ENCODE results near the gene EDC4.
A peak's percentile ranks its signal among the peaks of the same experiment; 100 is the strongest.

Gene EDC4

DNA sequence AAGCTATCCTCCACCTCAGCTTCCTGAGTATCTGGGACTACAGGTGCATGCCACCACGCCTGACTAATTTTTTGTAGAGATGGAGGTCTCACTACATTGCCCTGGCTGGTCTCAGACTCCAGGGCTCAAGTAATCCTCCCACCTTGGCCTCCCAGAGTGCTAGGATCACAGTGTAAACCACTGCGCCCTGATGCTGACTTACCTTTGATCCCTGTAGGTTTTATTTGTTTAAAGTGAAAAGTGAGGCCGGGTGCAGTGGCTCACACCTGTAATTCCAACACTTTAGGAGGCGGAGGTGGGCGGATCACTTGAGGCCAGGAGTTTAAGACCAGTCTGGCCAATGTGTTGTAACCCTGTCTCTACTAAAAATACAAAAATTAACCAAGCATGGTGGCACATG is 28.9 kb downstream of the EDC4 start:
- no CpG with 5 or more reads among the region's 5 CpGs for WGBS, 2 donors (ENCODE audit: extremely low coverage in 2 of 2, insufficient read length in 2 of 2, insufficient replicate concordance in 1 of 2)
- no peak overlapping the region for H3K23ac ChIP-seq (ENCODE audit: low read depth, low read length, poor library complexity)

DNA sequence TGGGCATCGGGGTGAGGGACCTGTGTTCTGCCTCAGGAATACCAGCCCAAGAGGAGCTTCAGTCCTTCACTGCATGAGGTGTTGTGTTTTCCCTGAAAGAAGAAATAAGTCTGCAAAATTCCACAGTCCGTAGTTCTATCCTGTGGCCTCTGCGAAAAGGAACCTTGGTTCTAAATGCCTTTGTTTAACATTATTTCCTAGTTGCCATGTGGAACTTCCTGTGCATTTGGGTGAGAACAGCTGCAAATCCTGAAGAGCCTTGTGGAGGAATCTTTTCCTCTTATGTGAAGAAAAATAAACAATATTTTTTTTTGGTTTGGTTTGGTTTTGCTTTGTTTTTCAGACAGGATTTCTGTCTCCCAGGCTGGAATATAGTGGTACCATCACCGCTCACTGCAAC is 30.0 kb downstream of the EDC4 start:
- no peak overlapping the region for H3K4ac ChIP-seq (ENCODE audit: low read length)
- no peak overlapping the region for H2BK5ac ChIP-seq (ENCODE audit: low read length)
- no peaks in the 10 kb centered on the region for H3K4me1 ChIP-seq (ENCODE audit: control insufficient read depth in 2 of 2, insufficient read depth in 1 of 2, low read depth in 1 of 2, low read length in 2 of 2)
- H2BK15ac ChIP-seq (ENCODE audit: low read length): no peak overlapping the region
- no peak overlapping the region for H3K4me2 ChIP-seq (ENCODE audit: insufficient read depth, low read length, poor library complexity, severe bottlenecking)
- H3K4me3 ChIP-seq (ENCODE audit: low read length in 2 of 2): no peak overlapping the region
- no peak overlapping the region for H2BK120ac ChIP-seq (ENCODE audit: low read depth, low read length)
- H3K18ac ChIP-seq (ENCODE audit: low read length): no peak overlapping the region
- no peak overlapping the region for H3K14ac ChIP-seq (ENCODE audit: low read length)
- H3K27me3 ChIP-seq (ENCODE audit: control insufficient read depth in 3 of 3, insufficient read depth in 3 of 3, low read depth in 1 of 3, low read length in 3 of 3): no peaks in the 10 kb centered on the region
- no peak overlapping the region for H2AK5ac ChIP-seq (ENCODE audit: low read depth, low read length)
- no peak overlapping the region for H3K9ac ChIP-seq (ENCODE audit: low read depth, low read length, poor library complexity)
- no peak overlapping the region for H4K91ac ChIP-seq (ENCODE audit: low read depth, low read length, poor library complexity)
- no CpG with 5 or more reads among the region's 4 CpGs for WGBS, 2 donors (ENCODE audit: extremely low coverage in 2 of 2, insufficient read length in 2 of 2, insufficient replicate concordance in 1 of 2)
- H2BK12ac ChIP-seq (ENCODE audit: low read length): no peak overlapping the region
- no peak for DNase-seq (ENCODE audit: low spot score)
- H3K23ac ChIP-seq (ENCODE audit: low read depth, low read length, poor library complexity): no peak overlapping the region
- H3K79me1 ChIP-seq (ENCODE audit: low read depth, low read length): peaks cover 2% of the 10 kb centered on the region
- H3K9me3 ChIP-seq (replicated peaks in 1 of 2; ENCODE audit: control insufficient read depth in 2 of 2, insufficient read depth in 1 of 2, low read depth in 1 of 2, low read length in 2 of 2): no peaks in the 10 kb centered on the region
- H3K27ac ChIP-seq (replicated peaks; ENCODE audit: low read length): no peak overlapping the region
- no peak overlapping the region for H4K8ac ChIP-seq (ENCODE audit: low read depth, low read length)
- H2AFZ ChIP-seq (ENCODE audit: low read length): no peak overlapping the region
- peaks cover 3 to 19% of the 10 kb centered on the region in 2 donors for H3K36me3 ChIP-seq (replicated peaks in 1 of 2; ENCODE audit: control insufficient read depth in 2 of 2, insufficient read depth in 2 of 2, low read length in 2 of 2)

More for the DNA sequence above, 28.9 kb downstream of the EDC4 start:
- H3K4me1 ChIP-seq (ENCODE audit: control insufficient read depth in 2 of 2, insufficient read depth in 1 of 2, low read depth in 1 of 2, low read length in 2 of 2): no peaks in the 10 kb centered on the region
- H2AK5ac ChIP-seq (ENCODE audit: low read depth, low read length): no peak overlapping the region
- H2AFZ ChIP-seq (ENCODE audit: low read length): no peak overlapping the region
- no peak overlapping the region for H3K4me3 ChIP-seq (ENCODE audit: low read length in 2 of 2)
- H3K4ac ChIP-seq (ENCODE audit: low read length): no peak overlapping the region
- no peak overlapping the region for H4K8ac ChIP-seq (ENCODE audit: low read depth, low read length)
- no peak overlapping the region for H2BK12ac ChIP-seq (ENCODE audit: low read length)
- no peak overlapping the region for H3K14ac ChIP-seq (ENCODE audit: low read length)
- H3K36me3 ChIP-seq (replicated peaks in 1 of 2; ENCODE audit: control insufficient read depth in 2 of 2, insufficient read depth in 2 of 2, low read length in 2 of 2): peaks cover 3 to 19% of the 10 kb centered on the region in 2 donors
- H3K18ac ChIP-seq (ENCODE audit: low read length): no peak overlapping the region
- no peak overlapping the region for H4K91ac ChIP-seq (ENCODE audit: low read depth, low read length, poor library complexity)
- no peaks in the 10 kb centered on the region for H3K27me3 ChIP-seq (ENCODE audit: control insufficient read depth in 3 of 3, insufficient read depth in 3 of 3, low read depth in 1 of 3, low read length in 3 of 3)
- H2BK120ac ChIP-seq (ENCODE audit: low read depth, low read length): no peak overlapping the region
- no peak overlapping the region for H3K9ac ChIP-seq (ENCODE audit: low read depth, low read length, poor library complexity)
- no peak overlapping the region for H3K27ac ChIP-seq (replicated peaks; ENCODE audit: low read length)
- no peaks in the 10 kb centered on the region for H3K79me1 ChIP-seq (ENCODE audit: low read depth, low read length)
- no peak overlapping the region for H2BK15ac ChIP-seq (ENCODE audit: low read length)
- H3K4me2 ChIP-seq (ENCODE audit: insufficient read depth, low read length, poor library complexity, severe bottlenecking): no peak overlapping the region
- H3K9me3 ChIP-seq (replicated peaks in 1 of 2; ENCODE audit: control insufficient read depth in 2 of 2, insufficient read depth in 1 of 2, low read depth in 1 of 2, low read length in 2 of 2): no peaks in the 10 kb centered on the region
- H2BK5ac ChIP-seq (ENCODE audit: low read length): no peak overlapping the region
- no peak for DNase-seq (ENCODE audit: low spot score)

DNA sequence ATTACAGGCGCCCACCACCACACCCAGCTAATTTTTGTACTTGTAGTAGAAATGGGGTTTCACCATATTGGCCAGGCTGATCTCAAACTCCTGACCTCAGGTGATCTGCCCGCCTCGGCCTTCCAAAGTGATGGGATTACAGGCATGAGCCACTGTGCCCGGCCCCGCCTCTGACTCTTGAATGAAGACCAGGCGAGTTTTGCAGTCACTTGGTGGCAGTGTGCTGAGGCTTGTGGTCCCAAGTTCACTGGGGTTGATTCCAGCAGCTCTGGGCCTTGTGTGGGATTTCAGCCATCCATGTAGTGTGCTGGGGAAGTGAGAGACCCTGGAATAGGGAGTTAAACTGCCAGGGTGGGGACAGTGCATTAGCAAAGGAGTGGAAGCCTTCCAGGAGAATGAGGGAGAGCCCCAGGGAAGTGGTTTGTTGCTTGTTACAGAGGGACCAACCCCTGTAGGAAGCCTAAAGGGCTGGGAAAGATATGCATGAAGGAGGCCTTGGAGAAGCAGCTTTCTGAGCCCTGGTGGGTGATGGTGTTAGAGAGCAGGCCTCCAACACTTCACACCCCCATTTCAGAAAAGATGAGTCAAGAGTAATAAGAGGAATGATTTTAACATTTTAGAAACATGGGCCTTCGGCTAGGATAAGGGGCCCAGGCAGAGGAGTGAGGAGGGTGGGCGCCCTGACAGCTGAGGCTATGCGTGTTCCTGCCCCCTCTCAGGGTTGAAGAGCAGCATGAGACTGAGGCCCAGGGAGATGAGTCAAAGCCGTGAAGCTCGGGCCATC is 34.7 kb downstream of the EDC4 start:
- Histone ChIP-seq H2AK5ac (ENCODE audit: low read depth, low read length) (no peak overlapping the region), H2AFZ (ENCODE audit: low read length) (no peak overlapping the region), H3K4ac (ENCODE audit: low read length) (no peak overlapping the region), H3K18ac (ENCODE audit: low read length) (no peak overlapping the region), H2BK5ac (ENCODE audit: low read length) (no peak overlapping the region), H3K79me1 (ENCODE audit: low read depth, low read length) (peaks cover 9% of the 10 kb centered on the region), H3K4me3 (ENCODE audit: low read length in 2 of 2) (no peak overlapping the region), H2BK12ac (ENCODE audit: low read length) (no peak overlapping the region), H3K4me2 (ENCODE audit: insufficient read depth, low read length, poor library complexity, severe bottlenecking) (no peak overlapping the region), H3K9me3 (replicated peaks in 1 of 2; ENCODE audit: control insufficient read depth in 2 of 2, insufficient read depth in 1 of 2, low read depth in 1 of 2, low read length in 2 of 2) (no peaks in the 10 kb centered on the region), H4K91ac (ENCODE audit: low read depth, low read length, poor library complexity) (no peak overlapping the region), H3K14ac (ENCODE audit: low read length) (no peak overlapping the region), H3K9ac (ENCODE audit: low read depth, low read length, poor library complexity) (no peak overlapping the region), H3K27ac (replicated peaks; ENCODE audit: low read length) (no peak overlapping the region), H3K23ac (ENCODE audit: low read depth, low read length, poor library complexity) (no peak overlapping the region), H2BK120ac (ENCODE audit: low read depth, low read length) (no peak overlapping the region), H3K36me3 (replicated peaks in 1 of 2; ENCODE audit: control insufficient read depth in 2 of 2, insufficient read depth in 2 of 2, low read length in 2 of 2) (peaks cover 17 to 49% of the 10 kb centered on the region in 2 donors), H4K8ac (ENCODE audit: low read depth, low read length) (no peak overlapping the region), H2BK15ac (ENCODE audit: low read length) (no peak overlapping the region), H3K4me1 (ENCODE audit: control insufficient read depth in 2 of 2, insufficient read depth in 1 of 2, low read depth in 1 of 2, low read length in 2 of 2) (peaks cover 0 to 7% of the 10 kb centered on the region in 2 donors), H3K27me3 (ENCODE audit: control insufficient read depth in 3 of 3, insufficient read depth in 3 of 3, low read depth in 1 of 3, low read length in 3 of 3) (no peaks in the 10 kb centered on the region)
- no CpG with 5 or more reads among the region's 11 CpGs for WGBS, 2 donors (ENCODE audit: extremely low coverage in 2 of 2, insufficient read length in 2 of 2, insufficient replicate concordance in 1 of 2)
- DNase-seq (ENCODE audit: low spot score): no peak

DNA sequence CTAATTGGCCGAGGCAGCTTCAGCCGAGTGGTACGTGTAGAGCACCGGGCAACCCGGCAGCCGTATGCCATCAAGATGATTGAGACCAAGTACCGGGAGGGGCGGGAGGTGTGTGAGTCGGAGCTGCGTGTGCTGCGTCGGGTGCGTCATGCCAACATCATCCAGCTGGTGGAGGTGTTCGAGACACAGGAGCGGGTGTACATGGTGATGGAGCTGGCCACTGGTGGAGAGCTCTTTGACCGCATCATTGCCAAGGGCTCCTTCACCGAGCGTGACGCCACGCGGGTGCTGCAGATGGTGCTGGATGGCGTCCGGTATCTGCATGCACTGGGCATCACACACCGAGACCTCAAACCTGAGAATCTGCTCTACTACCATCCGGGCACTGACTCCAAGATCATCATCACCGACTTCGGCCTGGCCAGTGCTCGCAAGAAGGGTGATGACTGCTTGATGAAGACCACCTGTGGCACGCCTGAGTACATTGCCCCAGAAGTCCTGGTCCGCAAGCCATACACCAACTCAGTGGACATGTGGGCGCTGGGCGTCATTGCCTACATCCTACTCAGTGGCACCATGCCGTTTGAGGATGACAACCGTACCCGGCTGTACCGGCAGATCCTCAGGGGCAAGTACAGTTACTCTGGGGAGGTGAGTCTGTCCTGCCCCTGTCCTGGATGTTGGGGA is 36.3 kb downstream of the EDC4 start:
- Histone ChIP-seq H3K23ac (ENCODE audit: low read depth, low read length, poor library complexity) (no peak overlapping the region), H2AK5ac (ENCODE audit: low read depth, low read length) (no peak overlapping the region), H3K4me2 (ENCODE audit: insufficient read depth, low read length, poor library complexity, severe bottlenecking) (no peak overlapping the region), H4K91ac (ENCODE audit: low read depth, low read length, poor library complexity) (no peak overlapping the region), H3K18ac (ENCODE audit: low read length) (no peak overlapping the region), H2AFZ (ENCODE audit: low read length) (no peak overlapping the region), H3K27me3 (ENCODE audit: control insufficient read depth in 3 of 3, insufficient read depth in 3 of 3, low read depth in 1 of 3, low read length in 3 of 3) (no peaks in the 10 kb centered on the region), H2BK15ac (ENCODE audit: low read length) (no peak overlapping the region), H3K79me1 (ENCODE audit: low read depth, low read length) (peaks cover 9% of the 10 kb centered on the region), H3K4ac (ENCODE audit: low read length) (no peak overlapping the region), H3K9ac (ENCODE audit: low read depth, low read length, poor library complexity) (no peak overlapping the region), H2BK120ac (ENCODE audit: low read depth, low read length) (no peak overlapping the region), H3K27ac (replicated peaks; ENCODE audit: low read length) (no peak overlapping the region), H2BK5ac (ENCODE audit: low read length) (peak overlapping the region; percentile 30), H4K8ac (ENCODE audit: low read depth, low read length) (no peak overlapping the region), H3K9me3 (replicated peaks in 1 of 2; ENCODE audit: control insufficient read depth in 2 of 2, insufficient read depth in 1 of 2, low read depth in 1 of 2, low read length in 2 of 2) (no peaks in the 10 kb centered on the region), H3K36me3 (replicated peaks in 1 of 2; ENCODE audit: control insufficient read depth in 2 of 2, insufficient read depth in 2 of 2, low read length in 2 of 2) (peaks cover 15 to 43% of the 10 kb centered on the region in 2 donors), H3K4me3 (ENCODE audit: low read length in 2 of 2) (no peak overlapping the region), H2BK12ac (ENCODE audit: low read length) (no peak overlapping the region), H3K14ac (ENCODE audit: low read length) (no peak overlapping the region), H3K4me1 (ENCODE audit: control insufficient read depth in 2 of 2, insufficient read depth in 1 of 2, low read depth in 1 of 2, low read length in 2 of 2) (peaks cover 0 to 7% of the 10 kb centered on the region in 2 donors)
- no peak for DNase-seq (ENCODE audit: low spot score)
- WGBS, 2 donors (ENCODE audit: extremely low coverage in 2 of 2, insufficient read length in 2 of 2, insufficient replicate concordance in 1 of 2): no CpG with 5 or more reads among the region's 36 CpGs
